GM18499 (cell line): ENCODE data around the gene LEUTX.
A peak's percentile ranks its signal among the peaks of the same experiment; 100 is the strongest.

Experiments used
- ATAC-seq: cut with Tn5 transposase; IDR thresholded peaks from one replicate; pipeline ENCODE4 v1.9.1; 2021; ENCODE audit warnings: moderate number of reproducible peaks; ENCODE audit not compliant: insufficient read depth, unreplicated experiment

The LEUTX gene

GRCh38 chr19:39818626-39819097 is 40.0 kb downstream of the LEUTX start:
- no peak for ATAC-seq

DNA sequence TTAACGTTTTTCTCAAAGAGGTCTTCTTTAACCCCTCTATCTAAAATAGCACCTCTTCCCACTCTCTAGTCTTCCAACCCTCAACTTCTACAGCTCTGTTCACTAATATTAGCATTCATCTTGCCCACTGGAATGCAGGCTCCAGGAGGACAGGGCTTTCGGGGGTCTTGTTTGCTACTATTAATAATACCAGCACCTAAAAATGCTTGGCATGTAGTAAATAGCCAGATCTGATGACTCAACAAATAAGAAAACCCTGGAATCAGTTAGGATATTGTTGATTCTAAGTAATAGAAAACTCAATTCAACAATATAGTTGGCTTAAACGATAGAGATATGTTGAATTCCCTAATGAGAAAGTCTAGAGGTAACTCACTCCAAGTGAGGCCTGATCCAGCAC is 41.1 kb downstream of the LEUTX start:
- no peak for ATAC-seq

GRCh38 chr19:39820696-39821095 is 42.0 kb downstream of the LEUTX start:
- ATAC-seq, result no peak

GRCh38 chr19:39823686-39824085 is 45.0 kb downstream of the LEUTX start:
- ATAC-seq, result no peak

- peak; percentile 41 for ATAC-seq
Observed at GRCh38 chr19:39824143-39825092, 45.8 kb downstream of the LEUTX start.

DNA sequence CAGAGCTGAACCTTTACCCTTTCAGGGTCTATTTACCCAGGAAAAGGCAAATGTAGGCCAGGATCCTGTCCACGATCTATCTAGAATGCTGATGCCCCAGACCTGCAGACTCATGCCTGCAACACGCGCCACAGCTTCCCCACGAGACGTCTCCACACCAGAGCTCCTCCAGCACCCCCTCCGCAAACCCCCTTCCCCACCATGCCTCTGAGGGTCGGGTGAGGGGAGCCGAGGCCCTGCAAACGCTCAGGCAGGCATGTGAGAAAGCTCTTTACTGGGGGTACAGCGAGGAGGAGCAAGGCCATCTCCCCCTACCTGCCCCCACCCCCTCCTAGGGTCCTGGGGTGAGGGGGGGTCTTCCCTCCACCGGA is 46.4 kb downstream of the LEUTX start:
- ATAC-seq, result no peak

DNA sequence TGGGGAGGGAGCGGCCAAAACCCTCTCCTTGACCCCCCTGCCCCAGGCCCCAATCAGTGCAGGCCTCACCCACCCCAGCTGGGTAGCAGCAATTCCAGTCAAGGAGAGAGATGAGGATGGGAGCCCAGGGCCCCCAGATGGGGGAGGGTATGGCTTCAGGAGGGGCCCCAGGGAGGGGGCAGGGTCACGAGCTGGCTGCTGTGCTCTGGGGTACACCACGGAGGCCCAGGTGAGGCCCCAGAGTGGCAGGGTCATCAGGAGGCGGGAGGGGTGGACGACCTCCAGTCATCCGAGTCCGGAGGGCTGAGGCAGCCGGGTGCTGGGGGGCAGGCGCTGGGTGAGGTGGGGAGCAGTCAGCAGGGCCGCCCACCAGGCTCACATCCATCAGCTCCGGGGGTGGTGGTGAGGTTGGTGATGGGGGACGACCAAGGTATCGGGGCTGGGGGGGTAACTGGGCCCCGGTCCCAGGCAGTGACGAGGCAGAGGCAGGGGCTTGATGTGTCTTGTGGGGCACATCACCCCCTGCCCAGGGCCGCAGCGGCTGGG is 47.0 kb downstream of the LEUTX start:
- ATAC-seq, result no peak

- ATAC-seq, result no peak
Observed at GRCh38 chr19:39826311-39826945, 47.8 kb downstream of the LEUTX start.

DNA sequence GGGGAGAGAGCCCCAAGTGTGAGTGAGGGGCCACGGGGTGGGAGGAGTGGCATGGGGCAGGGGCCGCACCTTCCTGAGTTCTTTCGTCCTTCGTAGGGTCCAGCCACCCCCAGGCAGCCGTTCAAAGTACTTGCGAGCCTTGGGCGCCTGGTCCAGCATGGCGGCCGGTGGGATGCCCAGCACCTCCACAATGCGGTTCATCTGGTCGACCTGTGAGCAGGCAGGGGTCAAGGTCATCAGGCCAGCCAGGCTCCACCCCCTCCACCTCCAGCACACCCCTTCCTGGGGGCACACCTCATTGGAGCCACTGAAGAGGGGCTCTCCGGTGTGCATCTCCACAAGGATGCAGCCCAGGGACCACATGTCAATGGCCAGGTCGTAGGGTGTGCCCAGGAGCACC is 48.6 kb downstream of the LEUTX start:
- no peak for ATAC-seq

DNA sequence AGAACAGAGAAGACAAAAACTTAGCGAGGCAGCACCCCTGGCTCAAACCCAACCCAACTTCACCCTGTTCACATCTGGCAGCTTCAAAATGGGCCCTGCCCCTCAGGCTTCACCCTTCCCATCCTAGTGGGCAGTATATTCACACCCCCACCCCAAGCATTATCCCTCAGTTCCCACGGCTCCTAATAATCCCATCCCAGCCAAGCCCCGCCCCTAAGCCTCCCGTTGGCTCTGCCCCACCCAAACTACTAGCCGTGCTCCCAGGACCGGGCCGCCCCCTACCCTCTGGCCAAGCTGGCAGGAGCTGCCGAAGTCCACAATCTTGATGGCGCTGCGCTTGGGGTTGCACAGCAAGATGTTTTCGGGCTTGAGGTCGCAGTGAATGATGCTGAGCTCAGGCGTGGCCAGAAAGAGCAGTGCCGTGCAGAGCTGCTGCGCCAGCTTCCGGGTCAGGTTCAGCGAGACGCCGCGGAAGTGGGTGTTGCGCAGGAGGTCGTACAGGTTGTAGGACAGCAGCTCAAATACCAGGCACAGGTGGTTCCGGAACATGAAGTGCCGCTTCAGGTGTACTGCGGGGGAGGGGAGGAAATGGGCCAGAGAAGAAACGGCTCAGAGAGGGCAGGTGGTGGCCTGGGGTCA is 49.5 kb downstream of the LEUTX start:
- ATAC-seq, result no peak

- no peak for ATAC-seq
Observed at GRCh38 chr19:39828654-39829032, 50.0 kb downstream of the LEUTX start.

DNA sequence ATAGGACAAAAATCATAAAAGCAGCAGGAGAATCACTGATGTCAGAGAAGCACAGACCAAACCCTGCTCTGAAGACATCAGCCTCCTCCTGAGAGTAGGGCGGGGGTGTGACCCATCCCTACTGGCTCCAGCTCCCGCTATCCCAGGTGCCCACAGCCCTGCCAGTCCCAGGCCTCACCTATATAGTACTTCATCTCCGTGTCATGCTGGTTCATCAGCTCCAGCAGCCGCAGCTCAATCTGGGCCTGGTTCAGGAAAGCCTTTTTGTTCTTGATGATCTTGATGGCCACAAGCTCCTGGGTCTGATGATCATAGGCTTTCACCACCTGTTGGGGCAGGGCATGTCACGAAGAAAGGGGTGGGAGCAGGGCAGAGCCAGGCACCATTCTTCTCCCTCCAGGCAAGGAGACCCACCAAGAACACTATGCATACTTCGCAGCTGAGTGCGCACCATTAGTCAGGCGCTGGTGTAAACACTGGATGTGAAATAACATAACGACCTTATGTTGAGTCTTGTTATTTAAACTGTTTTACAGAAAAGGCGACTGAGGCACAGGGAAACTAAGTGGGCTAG is 51.1 kb downstream of the LEUTX start:
- ATAC-seq, result no peak

GRCh38 chr19:39830406-39830805 is 51.8 kb downstream of the LEUTX start:
- no peak for ATAC-seq

- ATAC-seq, result no peak
Observed at GRCh38 chr19:39830847-39831246, 52.2 kb downstream of the LEUTX start.

GRCh38 chr19:39831679-39832078 is 53.0 kb downstream of the LEUTX start:
- ATAC-seq, result no peak

DNA sequence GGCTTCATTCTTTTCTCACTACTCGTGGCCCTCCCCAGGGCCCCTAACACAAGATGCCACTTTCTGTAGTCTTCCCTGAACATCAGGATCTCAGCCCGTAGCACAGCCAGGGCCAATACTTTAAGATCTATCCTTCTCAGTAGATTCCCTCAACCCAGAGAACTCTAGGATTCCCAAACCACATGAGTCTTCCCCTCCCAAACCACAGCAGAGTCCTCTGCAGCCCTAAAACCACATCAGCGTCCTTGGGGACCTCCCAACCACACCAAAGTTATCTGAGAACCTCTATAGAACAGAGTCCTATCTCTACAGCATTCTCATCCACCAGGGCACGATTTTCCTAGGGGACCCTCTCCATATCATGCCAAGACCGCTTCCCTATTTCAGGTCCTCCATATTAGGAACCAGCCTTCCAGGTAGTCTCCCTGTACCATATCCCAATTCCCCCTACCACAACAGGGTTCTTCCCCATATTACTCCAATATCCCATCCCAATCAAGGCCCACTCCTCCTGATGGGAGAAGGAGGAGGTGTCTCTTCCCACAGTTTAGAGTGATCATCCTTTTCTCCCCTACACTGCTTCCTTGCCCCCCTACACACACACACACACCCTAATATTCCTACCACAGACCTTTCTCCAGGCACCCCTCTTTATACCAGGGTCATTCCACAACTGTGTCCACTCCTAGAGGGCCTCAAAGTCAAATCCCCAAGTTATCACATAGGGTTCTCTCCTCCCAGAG is 53.9 kb downstream of the LEUTX start:
- ATAC-seq, result no peak

DNA sequence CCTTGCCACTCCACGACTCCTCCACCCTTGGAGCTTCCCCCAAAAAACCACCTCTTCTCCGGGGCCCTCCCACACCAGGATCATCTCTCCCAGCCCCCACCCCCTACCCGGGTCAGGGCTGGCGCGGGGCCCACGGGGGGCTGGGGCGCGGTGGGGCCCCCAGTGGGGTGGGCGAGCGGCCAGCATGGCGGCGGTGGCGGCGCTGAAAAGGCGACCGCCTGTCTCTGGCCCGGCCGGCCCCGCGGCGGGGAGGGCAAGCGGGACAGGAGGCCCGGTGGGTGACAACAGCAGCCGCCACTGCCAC is 54.5 kb downstream of the LEUTX start:
- ATAC-seq, result no peak

DNA sequence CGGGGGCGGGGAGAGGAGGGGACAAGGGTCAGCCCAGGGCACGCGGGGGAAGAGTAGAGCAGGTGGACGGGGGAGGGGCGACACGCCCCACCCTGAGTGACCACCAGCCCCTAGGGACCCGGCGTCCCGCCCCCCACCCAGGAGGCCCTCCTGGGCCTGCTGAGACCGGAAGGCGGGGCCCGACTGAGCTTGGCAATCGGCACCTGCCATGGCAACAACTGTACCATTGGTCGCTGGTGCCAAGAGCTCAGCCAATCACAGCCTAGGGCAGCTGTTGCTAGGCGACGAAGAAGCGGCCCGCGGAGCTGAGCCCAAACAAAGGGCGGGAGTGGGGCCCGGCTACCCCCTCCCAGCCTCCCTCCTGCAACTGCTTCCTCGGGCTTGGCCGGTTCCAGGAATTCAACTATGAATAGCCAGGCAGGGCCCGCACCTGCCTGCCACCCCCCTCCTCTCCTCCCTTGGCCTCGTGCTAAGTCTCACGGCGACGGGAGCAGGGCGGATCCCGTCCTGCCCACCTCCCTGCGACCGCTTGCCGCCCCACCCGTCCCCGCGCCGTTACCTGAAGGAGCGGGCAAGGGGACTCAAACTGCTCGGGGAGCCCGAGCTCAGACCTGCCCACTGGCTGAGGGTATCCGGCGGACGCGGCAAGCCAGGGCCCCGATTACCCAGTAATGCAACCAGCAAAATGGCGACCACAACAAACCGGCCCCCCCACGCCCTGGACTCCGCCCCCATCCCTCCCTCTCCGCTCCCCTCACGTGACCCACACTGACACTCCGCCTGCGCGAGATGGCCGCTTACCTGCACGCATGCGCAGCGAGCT is 55.0 kb downstream of the LEUTX start, which contains the start of gene DYRK1B:
Gene DYRK1B (minus strand): TSS at position 699 of the 823 bp plus-strand sequence. CDS start 2,295 bp downstream, outside the sequence.
- ATAC-seq, result peak; percentile 60

- no peak for ATAC-seq
Observed at GRCh38 chr19:39834287-39834841, 55.7 kb downstream of the LEUTX start.
